HepG2 (cell line): ENCODE results near the gene GPR65. TPM values are rescaled to one million over a fixed set of nuclear protein-coding genes. Genes with fewer than 3 reads are reported as not detected.

Experiments used
- ATAC-seq: fragments of 200-7000 bp; cut with Tn5 transposase; 3 replicates; pipeline ENCODE4 v1.9.1; 2020; ENCODE audit warnings: mild to moderate bottlenecking, moderate library complexity
- BruUV-seq: library from RNA; stranded (reverse); fragments of 400-500 nt; replicated peaks from 2 replicates; lab custom pipeline; 2021; lab: Mats Ljungman, UMichigan
- CTCF ChIA-PET: fragments of 300-600 bp; formaldehyde crosslinking; extraction: SDS; loops from one replicate; lab custom pipeline; 2021; ENCODE audit warnings: low total read pairs, inconsistent platforms, low intra/inter-chr PET ratio; lab: Yijun Ruan, JAX
- POLR2A ChIA-PET: fragments of 350-600 bp; sonication (Branson Sonifier 250); formaldehyde crosslinking; loops from one replicate; lab custom pipeline; 2020; ENCODE audit warnings: antibody characterized with exemption, inconsistent platforms; lab: Yijun Ruan, JAX
- DNase-seq: peaks from one replicate; pipeline ENCODE4 v3.0.0-alpha.2; 2015; ENCODE audit warnings: low spot score
- FAIRE-seq: peaks from 3 replicates; lab custom pipeline; 2011; peaks lifted over from hg19 to GRCh38; lab: Jason Lieb, UNC
- H2AFZ ChIP-seq: one replicate; pipeline ENCODE4 v1.6.1; 2011; ENCODE audit warnings: low read length, inconsistent platforms
- H3K27ac ChIP-seq: fragments of 300-600 bp; 3 replicates; pipeline ENCODE4 v1.8.0; 2011; ENCODE audit warnings: mixed run types, mild to moderate bottlenecking, mixed read lengths, low read length, inconsistent platforms; ENCODE audit not compliant: insufficient read depth; ENCODE audit errors: extremely low read length
- H3K27me3 ChIP-seq, 2 experiments: fragments of 200-600 bp in 1 of 2; 2 replicates in 1 of 2; 3 replicates in 1 of 2; pipeline versions ENCODE4 v1.6.0 to v1.8.0; 2011; ENCODE audit warnings: low read length in 2 of 2, mild to moderate bottlenecking in 2 of 2, moderate library complexity in 2 of 2, inconsistent platforms in 1 of 2; ENCODE audit not compliant: insufficient read depth in 2 of 2, control insufficient read depth in 1 of 2
- H3K36me3 ChIP-seq, 2 experiments: fragments of 200-600 bp in 1 of 2; replicated peaks in 1 of 2; 2 replicates in 1 of 2; 3 replicates in 1 of 2; pipeline versions ENCODE4 v1.5.1 to v1.8.0; 2011; ENCODE audit warnings: low read length in 2 of 2, inconsistent platforms in 1 of 2; ENCODE audit not compliant: insufficient read depth in 2 of 2, control insufficient read depth in 1 of 2
- H3K4me1 ChIP-seq: 2 replicates; pipeline ENCODE4 v1.5.1; 2012; ENCODE audit warnings: low read length, inconsistent platforms; ENCODE audit not compliant: insufficient read depth
- H3K4me2 ChIP-seq: 2 replicates; pipeline ENCODE4 v1.6.0; 2011; ENCODE audit warnings: low read depth, low read length, inconsistent platforms
- H3K4me3 ChIP-seq, 3 experiments: fragments of 200-600 bp in 1 of 3; sonication (generic), shearing (Covaris generic) in 1 of 3; replicated peaks in 1 of 3; 2 replicates each; pipeline ENCODE4 v1.5.1; 2011 to 2016; ENCODE audit warnings: low read length in 3 of 3, inconsistent platforms in 2 of 3, low read depth in 2 of 3, mild to moderate bottlenecking in 2 of 3, control low read depth in 1 of 3, mixed read lengths in 1 of 3; ENCODE audit not compliant: insufficient read depth in 1 of 3
- H3K79me2 ChIP-seq: one replicate; pipeline ENCODE4 v1.6.1; 2011; ENCODE audit warnings: low read length, inconsistent platforms; ENCODE audit not compliant: insufficient read depth
- H3K9ac ChIP-seq: 2 replicates; pipeline ENCODE4 v1.6.0; 2011; ENCODE audit warnings: mild to moderate bottlenecking, low read depth, low read length, inconsistent platforms; ENCODE audit not compliant: insufficient read depth
- H3K9me3 ChIP-seq: 2 replicates; pipeline ENCODE4 v1.5.1; 2012; ENCODE audit warnings: mild to moderate bottlenecking, low read length
- H4K20me1 ChIP-seq: 2 replicates; pipeline ENCODE4 v1.6.0; 2011; ENCODE audit warnings: inconsistent platforms, mild to moderate bottlenecking, low read length, moderate library complexity; ENCODE audit not compliant: insufficient read depth
- ASH2L ChIP-seq: fragments of 300-600, 200-600 bp; sonication (generic); IDR thresholded peaks from 2 replicates; pipeline ENCODE4 v1.7.0; 2017; ENCODE audit warnings: low read depth, mild to moderate bottlenecking, moderate library complexity, mixed read lengths, low read length; ENCODE audit not compliant: insufficient read length
- HDAC6 ChIP-seq: fragments of 200-600 bp; sonication (generic); IDR thresholded peaks from 2 replicates; pipeline ENCODE4 v1.7.0; 2017; ENCODE audit warnings: mild to moderate bottlenecking, antibody characterized with exemption, low read length, low read depth
- SIN3B ChIP-seq: fragments of 150-350 bp; IDR thresholded peaks from 2 replicates; pipeline ENCODE4 v1.6.1; 2014; ENCODE audit warnings: low read length
- ZFX ChIP-seq: sonication (generic); formaldehyde crosslinking; IDR thresholded peaks from 2 replicates; pipeline ENCODE4 v1.4.0; 2020; ENCODE audit warnings: mild to moderate bottlenecking, low read depth, missing genetic modification reagents, moderate library complexity
- WGBS: methylation state at CpG from one replicate; pipeline ENCODE4 v1.1.6; 2017; ENCODE audit warnings: low lambda C conversion rate; 5-methylcytosine and 5-hydroxymethylcytosine counted together
- in situ Hi-C: cut with HindIII; loops from 2 replicates; pipeline ENCODE4 v1.10.0; 2017; ENCODE audit warnings: low pct_unique_long_range_greater_than_20kb; ENCODE audit not compliant: extremely low pct_ligation_motif_present
- intact Hi-C: fragments of 100-400 bp; cut with micrococcal nuclease; formaldehyde crosslinking; loops from one replicate; pipeline ENCODE4 v1.10.0; 2022; ENCODE audit not compliant: unreplicated experiment
- polyA plus RNA-seq, 8 experiments: library from polyadenylated mRNA; depleted of rRNA in 3 of 8; stranded (reverse) in 7 of 8; unstranded in 1 of 8; fragments of >200 nt; fragmentation: Illumina TruSeq in 4 of 8; extraction: Trizol in 4 of 8; gene quantifications; 2 replicates each; pipeline versions ENCODE4 v1.2.1 to v1.2.3, GENCODE V29; 2011 to 2016; ENCODE audit warnings: low read depth in 4 of 8, missing spikeins in 1 of 8, mixed read lengths in 1 of 8; ENCODE audit not compliant: insufficient read depth in 1 of 8
- total RNA-seq, 5 experiments: library from RNA; depleted of rRNA; stranded (reverse); fragments of >200 nt; fragmentation: Illumina TruSeq; extraction: Trizol; gene quantifications; 2 replicates each; pipeline ENCODE4 v1.2.3, GENCODE V29; 2016; ENCODE audit warnings: low read depth in 1 of 5
- TF ChIP-seq, protein P1 (sequence below): sonication (generic); formaldehyde crosslinking; IDR thresholded peaks from 2 replicates; pipeline ENCODE4 v1.5.1; 2020; ENCODE audit warnings: missing genetic modification reagents, mild to moderate bottlenecking, borderline replicate concordance
- TF ChIP-seq, protein P2 (sequence below): sonication (generic); formaldehyde crosslinking; IDR thresholded peaks from 2 replicates; pipeline ENCODE4 v1.4.0; 2020; ENCODE audit warnings: missing genetic modification reagents, borderline replicate concordance

The GPR65 gene
- total and polyA plus RNA-seq, 2 of the 13 experiments (the other 11 are each of a cell fraction or from before 2014, with no cell fraction given): not detected

DNA sequence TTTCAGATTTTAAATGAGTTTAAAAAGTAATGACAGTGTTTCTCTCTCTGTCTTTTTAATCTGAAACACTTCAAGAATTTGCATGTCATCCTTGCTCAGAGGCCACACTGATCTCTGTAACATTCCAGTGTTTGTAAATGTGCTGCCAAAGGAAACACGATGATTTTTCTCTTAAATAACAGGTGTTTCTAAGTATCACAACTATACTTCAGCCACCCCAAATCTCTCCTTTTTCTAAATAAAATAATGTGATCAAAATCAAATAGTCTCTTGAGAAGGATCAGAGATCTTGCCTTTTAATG is 8.7 kb upstream of the GPR65 start:
- ChIA-PET POLR2A (no interaction called here), CTCF (no interaction called here)
- Histone ChIP-seq H3K27me3 (no peaks in the 10 kb centered on the region), H3K4me1 (peaks cover 34% of the 10 kb centered on the region), H3K9me3 (no peaks in the 10 kb centered on the region), H2AFZ (peak overlapping the region; percentile 22), H3K9ac (peak overlapping the region; percentile 55; the same call in 1 of the 2 replicates), H4K20me1 (no peaks in the 10 kb centered on the region), H3K4me2 (peak overlapping the region; percentile 67), H3K4me3 (peak overlapping the region in 2 of 3 experiments; percentile 39 to 41; a peak in 3 of 6 replicates), H3K27ac (peak overlapping the region; percentile 70), H3K79me2 (no peaks in the 10 kb centered on the region), H3K36me3 (no peaks in the 10 kb centered on the region)
- TF ChIP-seq SIN3B: no peak
- TF ChIP-seq ASH2L: peak; percentile 2
- in situ Hi-C loops: no loop called here
- intact Hi-C loops: loop anchor here (5.0 kb wide), 1 partner anchor 391 kb away; the partner anchor contains the start of gene SPATA7
- BruUV-seq: no TSS peak
- WGBS: 0% methylated on average over 1 of the region's 1 CpG
- FAIRE-seq (no peak), ATAC-seq (peak; percentile 27; the same call in 1 of the 3 replicates), DNase-seq (peak; percentile 20)

DNA sequence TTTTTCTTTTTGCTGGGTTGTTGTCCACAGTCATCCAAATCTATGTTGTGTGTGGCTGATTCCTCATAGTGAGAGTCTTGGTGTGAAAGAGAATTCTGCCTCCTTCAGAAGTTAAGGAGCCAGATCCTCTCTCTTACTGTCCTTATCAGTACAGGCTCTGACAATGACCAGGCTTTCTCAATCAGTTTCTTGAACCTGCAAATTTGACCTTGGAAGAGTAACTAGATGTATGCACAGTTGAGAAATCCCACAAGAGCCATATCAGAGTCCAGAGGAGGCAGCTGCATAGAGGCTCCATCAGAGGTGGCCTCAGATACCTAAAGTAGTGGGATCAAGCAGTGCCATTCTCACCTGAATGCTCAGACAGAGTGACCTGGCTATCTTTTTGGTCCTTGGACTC is 6.5 kb upstream of the GPR65 start:
- Histone ChIP-seq H3K27me3 (no peaks in the 10 kb centered on the region; a peak in 1 of 5 replicates), H3K36me3 (no peaks in the 10 kb centered on the region), H3K4me3 (no peak overlapping the region), H2AFZ (no peak overlapping the region), H3K4me2 (no peak overlapping the region), H3K4me1 (peaks cover 34% of the 10 kb centered on the region), H3K9me3 (no peaks in the 10 kb centered on the region), H4K20me1 (no peaks in the 10 kb centered on the region), H3K79me2 (no peaks in the 10 kb centered on the region)
- intact Hi-C loops: loop anchor here (5.0 kb wide), 1 partner anchor 389 kb away; the partner anchor contains the start of gene SPATA7
- in situ Hi-C loops: no loop called here
- FAIRE-seq (no peak), DNase-seq (no peak)
- POLR2A ChIA-PET: no interaction called here
- TF ChIP-seq, protein P1, sequence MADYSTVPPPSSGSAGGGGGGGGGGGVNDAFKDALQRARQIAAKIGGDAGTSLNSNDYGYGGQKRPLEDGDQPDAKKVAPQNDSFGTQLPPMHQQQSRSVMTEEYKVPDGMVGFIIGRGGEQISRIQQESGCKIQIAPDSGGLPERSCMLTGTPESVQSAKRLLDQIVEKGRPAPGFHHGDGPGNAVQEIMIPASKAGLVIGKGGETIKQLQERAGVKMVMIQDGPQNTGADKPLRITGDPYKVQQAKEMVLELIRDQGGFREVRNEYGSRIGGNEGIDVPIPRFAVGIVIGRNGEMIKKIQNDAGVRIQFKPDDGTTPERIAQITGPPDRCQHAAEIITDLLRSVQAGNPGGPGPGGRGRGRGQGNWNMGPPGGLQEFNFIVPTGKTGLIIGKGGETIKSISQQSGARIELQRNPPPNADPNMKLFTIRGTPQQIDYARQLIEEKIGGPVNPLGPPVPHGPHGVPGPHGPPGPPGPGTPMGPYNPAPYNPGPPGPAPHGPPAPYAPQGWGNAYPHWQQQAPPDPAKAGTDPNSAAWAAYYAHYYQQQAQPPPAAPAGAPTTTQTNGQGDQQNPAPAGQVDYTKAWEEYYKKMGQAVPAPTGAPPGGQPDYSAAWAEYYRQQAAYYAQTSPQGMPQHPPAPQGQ (CRISPR knock-in tag): no peak
- TF ChIP-seq, protein P2, sequence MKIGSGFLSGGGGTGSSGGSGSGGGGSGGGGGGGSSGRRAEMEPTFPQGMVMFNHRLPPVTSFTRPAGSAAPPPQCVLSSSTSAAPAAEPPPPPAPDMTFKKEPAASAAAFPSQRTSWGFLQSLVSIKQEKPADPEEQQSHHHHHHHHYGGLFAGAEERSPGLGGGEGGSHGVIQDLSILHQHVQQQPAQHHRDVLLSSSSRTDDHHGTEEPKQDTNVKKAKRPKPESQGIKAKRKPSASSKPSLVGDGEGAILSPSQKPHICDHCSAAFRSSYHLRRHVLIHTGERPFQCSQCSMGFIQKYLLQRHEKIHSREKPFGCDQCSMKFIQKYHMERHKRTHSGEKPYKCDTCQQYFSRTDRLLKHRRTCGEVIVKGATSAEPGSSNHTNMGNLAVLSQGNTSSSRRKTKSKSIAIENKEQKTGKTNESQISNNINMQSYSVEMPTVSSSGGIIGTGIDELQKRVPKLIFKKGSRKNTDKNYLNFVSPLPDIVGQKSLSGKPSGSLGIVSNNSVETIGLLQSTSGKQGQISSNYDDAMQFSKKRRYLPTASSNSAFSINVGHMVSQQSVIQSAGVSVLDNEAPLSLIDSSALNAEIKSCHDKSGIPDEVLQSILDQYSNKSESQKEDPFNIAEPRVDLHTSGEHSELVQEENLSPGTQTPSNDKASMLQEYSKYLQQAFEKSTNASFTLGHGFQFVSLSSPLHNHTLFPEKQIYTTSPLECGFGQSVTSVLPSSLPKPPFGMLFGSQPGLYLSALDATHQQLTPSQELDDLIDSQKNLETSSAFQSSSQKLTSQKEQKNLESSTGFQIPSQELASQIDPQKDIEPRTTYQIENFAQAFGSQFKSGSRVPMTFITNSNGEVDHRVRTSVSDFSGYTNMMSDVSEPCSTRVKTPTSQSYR (CRISPR knock-in tag): no peak
- no peak for TF ChIP-seq ZFX
- no peak for TF ChIP-seq HDAC6
- TF ChIP-seq, all 625 proteins: peak for 0
- H3K27ac ChIP-seq: no peak overlapping the region
- no peak overlapping the region for H3K9ac ChIP-seq
- ATAC-seq: no peak
- no TSS peak for BruUV-seq
- CTCF ChIA-PET: no interaction called here
